Globus pallidus (tissue), 1 donor: ENCODE measurements around the gene DNAH1.
A peak's percentile ranks its signal among the peaks of the same experiment; 100 is the strongest.
"Not testable (repeated sequence)": the region's sequence is repeated elsewhere in the genome, so short reads cannot be mapped to it uniquely, and the experiment has no call there.

Source experiments
- DNase-seq: peaks from one replicate; pipeline ENCODE4 v3.0.0-alpha.2; 2015; ENCODE audit warnings: low spot score

The DNAH1 gene

GRCh38 chr3:52315977-52316764 lies at the start of gene DNAH1:
DNAH1 (plus strand) TSS chr3:52316319; CDS start chr3:52322443, 6,124 bp downstream.
- DNase-seq = no peak

GRCh38 chr3:52268036-52268435 lies 48.1 kb upstream of the DNAH1 start:
- no peak for DNase-seq

GRCh38 chr3:52269776-52270175 lies 46.3 kb upstream of the DNAH1 start:
- DNase-seq = no peak

- DNase-seq = no peak
These were observed 45.8 kb upstream of the DNAH1 start for GRCh38 chr3:52270252-52270754.

- DNase-seq = not testable (repeated sequence)
These were observed 43.9 kb upstream of the DNAH1 start for GRCh38 chr3:52272172-52272571.

- no peak for DNase-seq
These were observed 43.3 kb upstream of the DNAH1 start for GRCh38 chr3:52272831-52273230.

GRCh38 chr3:52274781-52275180 lies 41.3 kb upstream of the DNAH1 start:
- not testable (repeated sequence) for DNase-seq

- DNase-seq = peak; percentile 70
These were observed 38.8 kb upstream of the DNAH1 start for GRCh38 chr3:52277071-52277964.

- peak; percentile 64 for DNase-seq
These were observed 38.1 kb upstream of the DNAH1 start for GRCh38 chr3:52277972-52278509.

GRCh38 chr3:52278510-52279069 lies 37.5 kb upstream of the DNAH1 start, which contains the start of gene WDR82:
WDR82 (minus strand) TSS chr3:52278649; CDS start chr3:52278361, 288 bp downstream.
- peak; percentile 94 for DNase-seq

- DNase-seq = no peak
These were observed 36.5 kb upstream of the DNAH1 start for GRCh38 chr3:52279596-52279995.

- peak; percentile 32 for DNase-seq
These were observed 36.1 kb upstream of the DNAH1 start for GRCh38 chr3:52280050-52280461.

- DNase-seq = no peak
These were observed 33.9 kb upstream of the DNAH1 start for GRCh38 chr3:52281981-52282801.

GRCh38 chr3:52283306-52283705 lies 32.8 kb upstream of the DNAH1 start:
- no peak for DNase-seq

GRCh38 chr3:52284051-52284450 lies 32.1 kb upstream of the DNAH1 start:
- DNase-seq = not testable (repeated sequence)

- no peak for DNase-seq
These were observed 29.4 kb upstream of the DNAH1 start for GRCh38 chr3:52286777-52287110.

GRCh38 chr3:52288674-52289073 lies 27.4 kb upstream of the DNAH1 start:
- no peak for DNase-seq

- DNase-seq = no peak
These were observed 26.8 kb upstream of the DNAH1 start for GRCh38 chr3:52289338-52289746.

GRCh38 chr3:52289747-52290595 lies 26.1 kb upstream of the DNAH1 start:
- no peak for DNase-seq
